Activated CD8-positive, alpha-beta T cell treated with anti-CD3 and anti-CD28 coated beads for 36 hours (primary cell): Measurements from ENCODE around the gene DNAJB1. TPM values are rescaled to one million over a fixed set of nuclear protein-coding genes. Genes with fewer than 3 reads are reported as not detected.

Experiments used
- ATAC-seq: fragments of 200-7000 bp; cut with Tn5 transposase; one replicate; pipeline ENCODE4 v1.10.0; 2021; ENCODE audit warnings: mild to moderate bottlenecking, moderate library complexity
- CTCF ChIA-PET: fragments of 350-600 bp; sonication (Branson Sonifier 250); formaldehyde crosslinking; loops from one replicate; lab custom pipeline; 2021; ENCODE audit warnings: antibody characterized with exemption; lab: Charles Lee
- POLR2A ChIA-PET: fragments of 350-600 bp; sonication (Branson Sonifier 250); formaldehyde crosslinking; loops from one replicate; lab custom pipeline; 2021; ENCODE audit warnings: antibody characterized with exemption; lab: Charles Lee
- DNase-seq: peaks from one replicate; pipeline ENCODE4 v3.0.0-alpha.2; 2020
- H3K27ac Mint-ChIP-seq: one replicate; pipeline ENCODE4 v1.8.0; 2021; ENCODE audit warnings: mild to moderate bottlenecking, mixed read lengths
- H3K27me3 Mint-ChIP-seq: one replicate; pipeline ENCODE4 v1.8.0; 2021; ENCODE audit warnings: mixed read lengths
- H3K36me3 Mint-ChIP-seq: one replicate; pipeline ENCODE4 v1.8.0; 2021; ENCODE audit warnings: low read depth, mixed read lengths
- H3K4me1 Mint-ChIP-seq: one replicate; pipeline ENCODE4 v1.8.0; 2021; ENCODE audit warnings: low read depth, mixed read lengths
- H3K4me3 Mint-ChIP-seq: one replicate; pipeline ENCODE4 v1.8.0; 2021; ENCODE audit warnings: mild to moderate bottlenecking, moderate library complexity, mixed read lengths
- H3K9me3 Mint-ChIP-seq: one replicate; pipeline ENCODE4 v1.8.0; 2021; ENCODE audit warnings: mixed read lengths
- intact Hi-C: fragments of 100-400 bp; cut with micrococcal nuclease; formaldehyde crosslinking; loops from one replicate; pipeline ENCODE4 v1.10.0; 2022
- total RNA-seq, 2 experiments: library from RNA; stranded (reverse); gene quantifications; one replicate each; pipeline ENCODE4 v1.2.3, GENCODE V29; 2021
- TF ChIP-seq, protein P1 (sequence below): fragments of 200-600 bp; IDR thresholded peaks from one replicate; pipeline ENCODE4 v1.8.0; 2022; ENCODE audit warnings: antibody characterized with exemption, mild to moderate bottlenecking

The DNAJB1 gene
- total RNA-seq, 2 experiments from 2014 or later, result 52.0 to 59.6 TPM

GRCh38 chr19:14487370-14488125, 30.6 kb downstream of the DNAJB1 start:
- Mint-ChIP-seq H3K9me3 (no peaks in the 10 kb centered on the region), H3K4me1 (peaks cover 3% of the 10 kb centered on the region), H3K27ac (no peak overlapping the region), H3K4me3 (no peak overlapping the region), H3K27me3 (no peaks in the 10 kb centered on the region), H3K36me3 (peaks cover 6% of the 10 kb centered on the region)
- TF ChIP-seq, protein P1, sequence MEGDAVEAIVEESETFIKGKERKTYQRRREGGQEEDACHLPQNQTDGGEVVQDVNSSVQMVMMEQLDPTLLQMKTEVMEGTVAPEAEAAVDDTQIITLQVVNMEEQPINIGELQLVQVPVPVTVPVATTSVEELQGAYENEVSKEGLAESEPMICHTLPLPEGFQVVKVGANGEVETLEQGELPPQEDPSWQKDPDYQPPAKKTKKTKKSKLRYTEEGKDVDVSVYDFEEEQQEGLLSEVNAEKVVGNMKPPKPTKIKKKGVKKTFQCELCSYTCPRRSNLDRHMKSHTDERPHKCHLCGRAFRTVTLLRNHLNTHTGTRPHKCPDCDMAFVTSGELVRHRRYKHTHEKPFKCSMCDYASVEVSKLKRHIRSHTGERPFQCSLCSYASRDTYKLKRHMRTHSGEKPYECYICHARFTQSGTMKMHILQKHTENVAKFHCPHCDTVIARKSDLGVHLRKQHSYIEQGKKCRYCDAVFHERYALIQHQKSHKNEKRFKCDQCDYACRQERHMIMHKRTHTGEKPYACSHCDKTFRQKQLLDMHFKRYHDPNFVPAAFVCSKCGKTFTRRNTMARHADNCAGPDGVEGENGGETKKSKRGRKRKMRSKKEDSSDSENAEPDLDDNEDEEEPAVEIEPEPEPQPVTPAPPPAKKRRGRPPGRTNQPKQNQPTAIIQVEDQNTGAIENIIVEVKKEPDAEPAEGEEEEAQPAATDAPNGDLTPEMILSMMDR, result no peak
- ChIA-PET CTCF (interaction anchor here (0.9 to 5.9 kb wide), 6 partner anchors 8 to 351 kb away, joined by 3 to 41 read pairs (median 6); partner anchors contain the start of genes ASF1B and PKN1), POLR2A (no interaction called here)
- DNase-seq, result no peak
- ATAC-seq, result no peak
- intact Hi-C loops, result no loop called here

DNA sequence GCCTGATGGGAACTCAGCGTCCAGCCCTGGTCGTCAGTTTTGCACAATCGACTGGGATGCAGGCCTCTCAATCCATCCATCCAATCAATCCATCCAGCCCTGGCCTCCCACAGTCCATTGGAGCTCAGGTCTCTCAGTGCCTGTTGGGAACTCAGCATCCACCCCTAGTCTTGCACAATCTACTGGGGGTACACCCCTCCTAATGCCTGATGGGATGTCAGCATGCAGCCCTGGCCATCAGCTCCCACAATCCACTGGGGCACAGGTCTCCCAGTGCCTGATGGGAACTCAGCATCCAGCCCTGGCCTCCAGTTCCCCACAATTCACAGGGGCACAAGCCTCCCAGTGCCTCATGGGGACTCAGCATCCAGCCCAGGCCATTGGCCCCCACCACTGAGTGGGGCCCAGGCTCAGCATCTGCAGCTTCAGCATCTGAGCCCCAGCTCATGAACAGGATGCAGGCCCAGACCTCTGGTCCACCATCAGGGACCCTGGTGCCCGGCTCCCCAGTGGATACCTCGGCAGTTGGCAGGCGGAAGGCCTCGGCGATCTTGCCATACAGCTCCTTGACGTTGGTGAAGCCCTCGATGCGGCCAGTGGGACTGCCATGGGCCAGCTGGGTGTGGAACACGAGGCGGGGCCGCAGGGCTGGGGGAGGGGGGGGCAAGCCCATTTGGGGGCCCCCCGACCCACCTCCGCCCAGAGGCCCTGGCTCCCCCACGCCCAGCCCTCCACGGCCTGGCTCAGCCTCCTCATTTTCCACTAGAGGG, 35.8 kb downstream of the DNAJB1 start:
- Mint-ChIP-seq H3K4me3 (no peak overlapping the region), H3K4me1 (peaks cover 5% of the 10 kb centered on the region), H3K36me3 (peaks cover 3% of the 10 kb centered on the region), H3K9me3 (no peaks in the 10 kb centered on the region), H3K27ac (no peak overlapping the region), H3K27me3 (no peaks in the 10 kb centered on the region)
- ATAC-seq, result no peak
- intact Hi-C loops, result no loop called here
- ChIA-PET POLR2A (interaction anchor here (0.7 to 1.5 kb wide), 2 partner anchors 10 kb away, joined by 3 read pairs; no protein-coding TSS in a partner anchor), CTCF (interaction anchor here (4.0 kb wide), 2 partner anchors 15 to 54 kb away, joined by 24 to 37 read pairs; partner anchors contain the start of gene GIPC1)
- TF ChIP-seq, protein P1, result no peak
- no peak for DNase-seq

- Mint-ChIP-seq H3K9me3 (no peaks in the 10 kb centered on the region), H3K4me3 (no peak overlapping the region), H3K27me3 (no peaks in the 10 kb centered on the region)
Measured at GRCh38 chr19:14480700-14481079, 37.5 kb downstream of the DNAJB1 start.

DNA sequence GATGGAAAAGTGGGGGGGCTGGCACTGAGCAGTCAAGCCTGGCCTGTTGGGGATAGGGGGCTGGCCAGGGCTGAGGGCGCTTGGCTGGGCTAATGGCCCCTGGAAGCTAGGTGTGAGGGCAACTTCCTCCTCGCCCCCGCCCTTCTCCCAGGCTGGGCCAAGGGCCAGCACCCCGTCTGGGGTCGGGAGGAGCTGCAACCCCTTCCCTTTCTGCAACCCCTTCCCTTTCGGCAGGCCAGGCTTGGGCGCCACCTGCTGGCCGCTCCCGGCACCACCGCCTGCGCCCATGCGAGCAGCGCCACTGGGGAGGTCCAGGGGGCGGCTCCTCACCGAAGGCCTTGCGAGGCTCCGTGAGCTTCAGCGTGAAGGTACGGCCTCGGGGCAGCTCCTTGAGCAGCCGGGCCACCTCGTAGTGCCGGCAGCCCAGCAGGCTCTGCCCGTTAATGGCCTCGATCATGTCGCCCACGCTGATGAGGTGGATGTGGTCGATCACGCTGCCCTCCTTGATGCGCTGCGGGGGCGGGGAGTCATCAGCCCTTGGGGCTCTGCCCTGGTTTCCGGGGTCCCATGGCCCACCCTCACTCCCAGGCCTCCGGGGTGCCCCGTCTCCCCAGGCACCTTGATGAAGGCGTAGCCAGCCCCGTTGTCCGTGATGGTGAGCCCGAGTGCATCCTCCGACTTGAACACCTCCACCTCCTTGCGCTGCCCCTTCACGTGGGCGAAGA, 38.1 kb downstream of the DNAJB1 start:
- intact Hi-C loops, result loop anchor here (5.0 kb wide), 1 partner anchor 48 kb away; the partner anchor contains the start of gene PKN1
- DNase-seq (peak; percentile 78), ATAC-seq (peak; percentile 59)
- no peaks in the 10 kb centered on the region for H3K9me3 Mint-ChIP-seq
- peaks cover 16% of the 10 kb centered on the region for H3K4me1 Mint-ChIP-seq
- TF ChIP-seq, protein P1, result peak; percentile 98
- ChIA-PET POLR2A (interaction anchor here (0.8 to 1.2 kb wide), 3 partner anchors 9 to 62 kb away, joined by 3 read pairs; no protein-coding TSS in a partner anchor), CTCF (interaction anchor here (0.6 to 4.0 kb wide), 45 partner anchors 7 to 628 kb away, joined by 3 to 37 read pairs (median 5); partner anchors contain the start of genes ASF1B, DDX39A, DNAJB1 and GIPC1)
- no peaks in the 10 kb centered on the region for H3K36me3 Mint-ChIP-seq
- H3K4me3 Mint-ChIP-seq, result no peak overlapping the region
- no peaks in the 10 kb centered on the region for H3K27me3 Mint-ChIP-seq
- H3K27ac Mint-ChIP-seq, result no peak overlapping the region

More at GRCh38 chr19:14480700-14481079, 37.5 kb downstream of the DNAJB1 start:
- ChIA-PET CTCF (interaction anchor here (0.6 to 4.0 kb wide), 42 partner anchors 8 to 628 kb away, joined by 3 to 37 read pairs (median 6); partner anchors contain the start of genes ASF1B, DDX39A, DNAJB1 and GIPC1), POLR2A (interaction anchor here (0.8 to 1.2 kb wide), 4 partner anchors 8 to 63 kb away, joined by 3 read pairs; no protein-coding TSS in a partner anchor)
- Mint-ChIP-seq H3K4me1 (peaks cover 13% of the 10 kb centered on the region), H3K36me3 (no peaks in the 10 kb centered on the region), H3K27ac (no peak overlapping the region)
- DNase-seq (no peak), ATAC-seq (no peak)
- intact Hi-C loops, result no loop called here
- TF ChIP-seq, protein P1, result no peak
